PFSK-1 (cell line): ENCODE results near the gene KREMEN2.

ENCODE experiments used
- FOXP2 ChIP-seq: optimal IDR thresholded peaks from 2 replicates; pipeline ENCODE3; 2011; ENCODE audit warnings: borderline replicate concordance, control low read depth, inconsistent platforms; ENCODE audit not compliant: insufficient read depth; ENCODE audit errors: extremely low read length, extremely low read depth
- POLR2AphosphoS5 ChIP-seq: IDR thresholded peaks from 2 replicates; pipeline ENCODE4 v1.6.1; 2012; ENCODE audit warnings: low read depth, mild to moderate bottlenecking, control low read depth, low read length, moderate library complexity
- SIN3A ChIP-seq: IDR thresholded peaks from 2 replicates; pipeline ENCODE4 v1.6.1; 2012; ENCODE audit warnings: mild to moderate bottlenecking, low read length, moderate library complexity, borderline replicate concordance; ENCODE audit not compliant: insufficient read depth
- TAF1 ChIP-seq: IDR thresholded peaks from 2 replicates; pipeline ENCODE4 v1.6.1; 2012; ENCODE audit warnings: low read length, control low read depth, borderline replicate concordance; ENCODE audit not compliant: insufficient read depth
- TF ChIP-seq, protein P1 (sequence below), 2 experiments: IDR thresholded peaks; 2 replicates each; pipeline versions ENCODE4 v1.6.1 to v1.8.0; 2011 to 2012; ENCODE audit warnings: low read depth in 2 of 2, low read length in 2 of 2, control low read depth in 1 of 2, inconsistent platforms in 1 of 2, mild to moderate bottlenecking in 1 of 2, moderate library complexity in 1 of 2; ENCODE audit not compliant: insufficient read depth in 1 of 2

KREMEN2 gene

DNA sequence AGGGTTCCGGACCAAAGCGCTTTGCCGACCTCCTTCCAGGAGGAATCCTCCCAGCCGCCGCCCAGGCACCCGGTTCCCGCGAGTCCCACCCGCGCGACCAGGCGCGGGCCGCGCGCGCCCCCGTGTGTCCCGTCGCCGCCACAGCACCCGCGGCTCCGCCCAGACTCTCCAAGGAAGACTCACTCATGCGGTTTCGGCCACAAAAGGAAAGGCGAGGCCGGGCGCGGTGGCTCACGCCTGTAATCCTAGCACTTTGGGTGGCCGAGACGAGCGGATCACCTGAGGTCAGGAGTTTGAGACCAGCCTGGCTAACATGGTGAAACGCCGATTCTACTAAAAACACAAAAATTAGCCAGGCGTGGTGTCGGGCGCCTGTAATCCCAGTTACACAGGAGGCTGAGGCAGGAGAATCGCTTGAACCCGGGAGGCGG, 19.6 kb downstream of the KREMEN2 start:
- no peak for TF ChIP-seq SIN3A
- TF ChIP-seq TAF1: no peak
- TF ChIP-seq, protein P1, sequence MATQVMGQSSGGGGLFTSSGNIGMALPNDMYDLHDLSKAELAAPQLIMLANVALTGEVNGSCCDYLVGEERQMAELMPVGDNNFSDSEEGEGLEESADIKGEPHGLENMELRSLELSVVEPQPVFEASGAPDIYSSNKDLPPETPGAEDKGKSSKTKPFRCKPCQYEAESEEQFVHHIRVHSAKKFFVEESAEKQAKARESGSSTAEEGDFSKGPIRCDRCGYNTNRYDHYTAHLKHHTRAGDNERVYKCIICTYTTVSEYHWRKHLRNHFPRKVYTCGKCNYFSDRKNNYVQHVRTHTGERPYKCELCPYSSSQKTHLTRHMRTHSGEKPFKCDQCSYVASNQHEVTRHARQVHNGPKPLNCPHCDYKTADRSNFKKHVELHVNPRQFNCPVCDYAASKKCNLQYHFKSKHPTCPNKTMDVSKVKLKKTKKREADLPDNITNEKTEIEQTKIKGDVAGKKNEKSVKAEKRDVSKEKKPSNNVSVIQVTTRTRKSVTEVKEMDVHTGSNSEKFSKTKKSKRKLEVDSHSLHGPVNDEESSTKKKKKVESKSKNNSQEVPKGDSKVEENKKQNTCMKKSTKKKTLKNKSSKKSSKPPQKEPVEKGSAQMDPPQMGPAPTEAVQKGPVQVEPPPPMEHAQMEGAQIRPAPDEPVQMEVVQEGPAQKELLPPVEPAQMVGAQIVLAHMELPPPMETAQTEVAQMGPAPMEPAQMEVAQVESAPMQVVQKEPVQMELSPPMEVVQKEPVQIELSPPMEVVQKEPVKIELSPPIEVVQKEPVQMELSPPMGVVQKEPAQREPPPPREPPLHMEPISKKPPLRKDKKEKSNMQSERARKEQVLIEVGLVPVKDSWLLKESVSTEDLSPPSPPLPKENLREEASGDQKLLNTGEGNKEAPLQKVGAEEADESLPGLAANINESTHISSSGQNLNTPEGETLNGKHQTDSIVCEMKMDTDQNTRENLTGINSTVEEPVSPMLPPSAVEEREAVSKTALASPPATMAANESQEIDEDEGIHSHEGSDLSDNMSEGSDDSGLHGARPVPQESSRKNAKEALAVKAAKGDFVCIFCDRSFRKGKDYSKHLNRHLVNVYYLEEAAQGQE (IDR thresholded peaks at IDR 0.05; ENCODE audit: insufficient read depth in 1 of 2, low read depth in 2 of 2, low read length in 2 of 2): no peak
- TF ChIP-seq POLR2AphosphoS5: peak; percentile 38; the same call in 1 of the 2 replicates

DNA sequence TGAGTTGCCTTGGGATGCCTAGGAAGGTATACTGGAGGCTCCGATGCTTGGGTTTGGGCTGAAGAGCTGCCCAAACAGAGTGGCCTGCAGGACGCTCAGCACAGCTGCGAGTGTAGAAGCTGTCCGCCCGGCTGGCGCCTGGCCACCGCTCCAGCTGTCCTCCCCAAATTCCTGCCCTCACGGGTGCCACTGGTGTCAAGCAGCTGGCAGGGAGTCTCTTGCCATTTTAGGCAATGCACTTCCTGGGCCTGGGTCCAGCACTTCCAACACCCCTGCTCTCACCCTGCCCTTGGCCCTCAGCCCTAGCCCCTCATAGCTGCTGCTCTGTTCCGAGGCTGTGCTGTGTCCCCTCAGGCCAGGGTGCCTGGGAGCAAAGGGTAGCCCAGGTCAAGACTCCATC, 21.4 kb downstream of the KREMEN2 start:
- TF ChIP-seq FOXP2: no peak
- TF ChIP-seq SIN3A: no peak
- TF ChIP-seq TAF1: no peak
- no peak for TF ChIP-seq POLR2AphosphoS5
- TF ChIP-seq, protein P1 (IDR thresholded peaks at IDR 0.05; ENCODE audit: insufficient read depth in 1 of 2, low read depth in 2 of 2, low read length in 2 of 2): no peak

DNA sequence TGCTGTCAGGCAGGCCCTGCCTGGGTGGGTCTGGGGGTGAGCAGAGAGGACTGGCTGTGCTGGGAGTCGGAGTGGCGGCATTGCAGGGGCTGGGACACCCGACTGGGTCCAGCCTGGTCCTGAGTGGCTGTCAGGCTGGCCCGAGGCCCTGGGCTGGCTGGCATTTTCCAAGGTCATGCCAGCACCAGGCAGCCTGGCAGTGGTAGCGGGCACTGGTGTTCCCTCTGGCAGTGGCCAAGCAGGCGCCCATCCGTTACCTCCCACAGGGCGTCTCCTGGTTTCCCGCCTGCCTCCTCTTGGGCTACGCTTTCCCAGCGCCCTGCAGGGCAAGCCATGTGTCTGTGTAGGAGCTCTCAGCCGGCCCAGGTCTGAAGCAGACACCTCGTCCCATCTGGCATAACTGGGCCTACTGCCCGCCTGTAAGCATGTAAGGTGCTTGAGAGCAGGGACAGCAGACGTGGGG, 21.8 kb downstream of the KREMEN2 start:
- TF ChIP-seq POLR2AphosphoS5 (no peak), TAF1 (no peak)
- TF ChIP-seq, protein P1 (IDR thresholded peaks at IDR 0.05; ENCODE audit: insufficient read depth in 1 of 2, low read depth in 2 of 2, low read length in 2 of 2): no peak

DNA sequence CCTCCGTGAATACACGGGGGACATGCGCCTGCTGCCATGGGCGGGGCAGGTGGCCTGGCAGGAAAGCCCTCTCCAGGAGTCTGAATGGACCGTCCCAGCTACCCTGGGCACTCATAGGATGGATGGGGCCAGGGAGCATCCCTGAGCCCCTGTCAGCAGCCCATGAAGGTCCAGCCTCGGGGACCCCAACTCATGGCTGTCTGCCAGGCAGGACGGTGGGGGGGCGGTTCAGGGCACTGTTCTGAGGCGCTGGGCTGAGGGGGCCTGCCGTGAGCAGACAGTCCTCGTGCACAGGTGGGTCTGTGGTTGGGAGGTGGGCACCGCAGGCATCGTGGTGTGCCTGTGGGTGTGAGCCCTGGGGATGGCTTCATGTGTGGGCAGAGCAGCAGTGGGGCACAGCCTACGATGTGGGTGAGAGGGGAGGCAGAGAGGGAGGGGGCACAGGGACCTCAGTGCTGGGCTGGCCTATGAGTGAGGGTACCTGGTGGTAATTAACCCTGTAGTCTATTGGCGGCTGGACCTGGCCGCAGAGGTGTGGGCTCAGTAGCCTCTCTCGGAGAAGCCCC, 22.6 kb downstream of the KREMEN2 start:
- TF ChIP-seq FOXP2 (no peak), TAF1 (no peak), SIN3A (no peak), POLR2AphosphoS5 (no peak)
- TF ChIP-seq, protein P1 (IDR thresholded peaks at IDR 0.05; ENCODE audit: insufficient read depth in 1 of 2, low read depth in 2 of 2, low read length in 2 of 2): no peak

DNA sequence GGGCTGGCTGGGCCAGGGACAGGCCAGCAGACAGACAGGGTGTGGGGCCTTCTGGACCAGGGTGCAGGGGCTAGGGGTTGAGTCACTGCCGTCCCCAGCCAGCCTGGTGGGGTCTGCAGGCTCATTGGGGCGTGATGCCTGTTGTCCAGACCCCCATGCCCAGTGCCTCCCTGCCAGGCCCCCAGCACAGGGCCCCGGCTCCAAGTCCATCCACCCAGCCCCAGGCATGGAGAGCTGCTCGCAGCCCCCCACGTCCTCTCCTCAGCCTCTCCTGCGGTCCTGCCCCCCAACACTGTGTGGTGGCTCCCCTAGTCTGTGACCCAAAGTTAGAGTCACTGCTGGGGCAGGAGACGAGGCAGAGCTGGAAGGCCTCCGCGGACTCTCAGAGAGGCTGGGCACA, 23.2 kb downstream of the KREMEN2 start:
- TF ChIP-seq SIN3A (no peak), TAF1 (no peak), POLR2AphosphoS5 (no peak), FOXP2 (no peak)
- TF ChIP-seq, protein P1 (IDR thresholded peaks at IDR 0.05; ENCODE audit: insufficient read depth in 1 of 2, low read depth in 2 of 2, low read length in 2 of 2): no peak
